Thoracic aorta (tissue), 2 donors: ENCODE data around the gene IFIT3. TPM values are rescaled to one million over a fixed set of nuclear protein-coding genes. Genes with fewer than 3 reads are reported as not detected.
"Not testable (repeated sequence)": the region's sequence is repeated elsewhere in the genome, so short reads cannot be mapped to it uniquely, and the experiment has no call there.

Source experiments
- ATAC-seq: fragments of 150-250 bp; one replicate; pipeline ENCODE4 v1.8.0; 2017; ENCODE audit warnings: low read depth; ENCODE audit not compliant: insufficient number of reproducible peaks, low FRiP score
- DNase-seq: peaks from one replicate; pipeline ENCODE4 v3.0.0-alpha.2; 2020; ENCODE audit warnings: low spot score
- H3K27ac ChIP-seq, 2 donors: fragments of 200-600 bp; sonication (generic); 1 replicate in 1 of 2; 2 replicates in 1 of 2; pipeline ENCODE4 v1.5.1; 2016; ENCODE audit warnings: mild to moderate bottlenecking in 2 of 2, moderate library complexity in 2 of 2
- H3K27me3 ChIP-seq: fragments of 200-600 bp; sonication (generic); replicated peaks from 2 replicates; pipeline ENCODE4 v1.6.0; 2016; ENCODE audit warnings: mild to moderate bottlenecking; ENCODE audit not compliant: insufficient read depth
- H3K36me3 ChIP-seq: fragments of 200-600 bp; sonication (generic); one replicate; pipeline ENCODE4 v1.5.1; 2016
- H3K4me1 ChIP-seq, 2 donors: fragments of 200-600 bp; sonication (generic); 1 replicate in 1 of 2; 2 replicates in 1 of 2; pipeline versions ENCODE4 v1.5.1 to v1.6.0; 2016; ENCODE audit warnings: low read depth in 2 of 2, mild to moderate bottlenecking in 1 of 2; ENCODE audit not compliant: control insufficient read depth in 1 of 2
- H3K4me3 ChIP-seq: fragments of 200-600 bp; sonication (generic); 2 replicates; pipeline ENCODE4 v1.5.1; 2016; ENCODE audit warnings: mild to moderate bottlenecking
- H3K9me3 ChIP-seq: fragments of 200-600 bp; sonication (generic); 2 replicates; pipeline ENCODE4 v1.5.1; 2016
- CTCF ChIP-seq: fragments of 200-600 bp; sonication (generic); IDR thresholded peaks from one replicate; pipeline ENCODE4 v1.5.1; 2019; ENCODE audit warnings: antibody characterized with exemption
- total RNA-seq, 2 donors: library from RNA; depleted of rRNA; stranded (reverse); fragments of >200 nt; gene quantifications; one replicate each; pipeline versions ENCODE4 v1.1.0 to v1.2.3, GENCODE V29; 2016

The IFIT3 gene
- total RNA-seq, 2 donors from 2014 or later: 9.6 to 22.7 TPM

DNA sequence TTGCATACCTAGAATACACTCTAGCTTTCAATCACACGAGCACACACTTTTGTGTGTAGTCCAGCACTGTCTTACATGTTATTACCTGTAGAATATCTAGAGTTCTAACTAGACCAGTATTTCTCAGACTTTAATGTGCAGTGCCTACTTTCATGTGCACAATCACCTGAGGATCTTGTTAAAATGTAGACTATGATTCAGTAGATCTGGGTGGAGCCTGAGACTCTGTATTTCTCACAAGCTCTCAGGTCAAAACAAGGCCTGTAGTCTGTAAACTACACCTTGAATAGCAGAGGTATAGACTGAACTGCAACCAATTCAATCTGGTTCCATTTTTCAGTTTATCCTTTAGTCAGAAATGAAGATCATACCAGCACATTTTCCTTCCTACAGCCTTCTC, 14.8 kb upstream of the IFIT3 start:
- DNase-seq (no peak), ATAC-seq (no peak)
- H3K36me3 ChIP-seq: no peaks in the 10 kb centered on the region
- no peaks in the 10 kb centered on the region for H3K27me3 ChIP-seq
- H3K27ac ChIP-seq: no peak overlapping the region
- H3K4me1 ChIP-seq: no peaks in the 10 kb centered on the region
- no peaks in the 10 kb centered on the region for H3K9me3 ChIP-seq
- TF ChIP-seq CTCF: no peak
- no peak overlapping the region for H3K4me3 ChIP-seq

DNA sequence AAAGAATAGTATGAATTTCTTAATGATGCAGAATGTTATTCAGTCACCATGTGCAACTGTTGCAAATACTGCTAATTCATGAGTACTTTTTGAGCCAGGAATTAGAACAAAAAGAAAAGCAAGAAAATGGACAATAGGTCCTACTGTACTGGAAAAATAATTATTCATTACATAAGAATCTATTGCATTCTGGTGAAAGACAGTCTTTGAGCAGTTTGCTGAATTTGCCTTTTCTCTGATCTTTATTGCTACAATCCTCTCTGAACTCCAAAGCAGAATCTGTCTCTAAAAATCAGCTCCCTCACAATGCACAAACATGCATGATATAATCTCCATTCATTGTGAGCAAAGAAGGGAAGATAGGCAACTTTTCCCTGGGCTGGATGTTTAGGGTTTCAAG, 13.1 kb upstream of the IFIT3 start:
- TF ChIP-seq CTCF: no peak
- Histone ChIP-seq H3K9me3 (no peaks in the 10 kb centered on the region), H3K36me3 (no peaks in the 10 kb centered on the region), H3K27ac (no peak overlapping the region), H3K27me3 (no peaks in the 10 kb centered on the region), H3K4me3 (no peak overlapping the region), H3K4me1 (no peaks in the 10 kb centered on the region)
- ATAC-seq (no peak), DNase-seq (no peak)

DNA sequence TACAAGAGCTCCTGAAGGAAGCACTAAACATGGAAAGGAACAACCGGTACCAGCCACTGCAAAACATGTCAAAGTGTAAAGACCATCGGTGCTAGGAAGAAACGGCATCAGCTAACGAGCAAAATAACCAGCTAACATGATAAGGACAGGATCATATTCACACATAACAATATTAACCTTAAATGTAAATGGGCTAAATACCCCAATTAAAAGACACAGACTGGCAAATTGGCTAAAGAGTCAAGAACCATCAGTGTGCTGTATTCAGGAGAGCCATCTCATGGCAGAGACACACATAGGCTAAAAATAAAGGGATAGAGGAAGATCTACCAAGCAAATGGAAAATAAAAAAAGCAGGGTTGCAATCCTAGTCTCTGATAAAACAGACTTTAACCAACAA, 9.8 kb upstream of the IFIT3 start:
- not testable (repeated sequence) for H3K9me3 ChIP-seq, H3K36me3 ChIP-seq, H3K27ac ChIP-seq, H3K4me1 ChIP-seq, H3K27me3 ChIP-seq, ATAC-seq, DNase-seq, H3K4me3 ChIP-seq

- H3K27me3 ChIP-seq, H3K9me3 ChIP-seq, H3K27ac ChIP-seq, ATAC-seq, H3K36me3 ChIP-seq, DNase-seq, H3K4me3 ChIP-seq: not testable (repeated sequence)
- H3K4me1 ChIP-seq: peaks cover 6 to 25% of the 10 kb centered on the region in 2 donors
Observed at GRCh38 chr10:89325081-89325480, 2.7 kb upstream of the IFIT3 start.

- peaks cover 10 to 33% of the 10 kb centered on the region in 2 donors for H3K4me1 ChIP-seq
- ATAC-seq, H3K27ac ChIP-seq, DNase-seq, H3K27me3 ChIP-seq, H3K36me3 ChIP-seq, H3K9me3 ChIP-seq, H3K4me3 ChIP-seq: not testable (repeated sequence)
Observed at GRCh38 chr10:89325856-89326255, 1.9 kb upstream of the IFIT3 start.

GRCh38 chr10:89329151-89329550, 1.4 kb downstream of the IFIT3 start:
- peak overlapping the region in 1 of 2 donors; percentile 74 for H3K27ac ChIP-seq

DNA sequence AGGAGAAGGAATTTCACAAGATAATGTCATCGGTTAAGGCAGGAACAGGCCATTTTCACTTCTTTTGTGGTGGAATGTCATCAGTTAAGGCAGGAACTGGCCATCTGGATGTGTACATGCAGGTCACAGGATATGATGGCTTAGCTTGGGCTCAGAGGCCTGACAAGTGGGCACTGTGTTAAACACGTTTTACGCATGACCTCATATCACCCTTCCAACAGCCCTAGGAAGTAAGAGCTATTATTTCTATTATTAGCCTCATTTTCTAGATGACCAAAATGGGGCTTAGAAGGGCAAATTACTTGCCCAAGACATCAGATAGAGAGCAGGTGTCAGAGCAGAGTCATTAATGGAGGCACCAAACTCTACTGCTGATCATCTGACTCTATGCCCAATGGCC, 2.2 kb downstream of the IFIT3 start:
- H3K9me3 ChIP-seq, H3K27ac ChIP-seq, H3K36me3 ChIP-seq, H3K27me3 ChIP-seq, H3K4me3 ChIP-seq, DNase-seq, ATAC-seq: not testable (repeated sequence)
- peaks cover 22 to 65% of the 10 kb centered on the region in 2 donors for H3K4me1 ChIP-seq

More at GRCh38 chr10:89329151-89329550, 1.4 kb downstream of the IFIT3 start:
- no peaks in the 10 kb centered on the region for H3K36me3 ChIP-seq
- peaks cover 22 to 65% of the 10 kb centered on the region in 2 donors for H3K4me1 ChIP-seq
- ATAC-seq: no peak
- no peaks in the 10 kb centered on the region for H3K27me3 ChIP-seq
- TF ChIP-seq CTCF: no peak
- no peak overlapping the region for H3K4me3 ChIP-seq
- no peak for DNase-seq
- H3K9me3 ChIP-seq: no peaks in the 10 kb centered on the region
